ENCODE results near the gene ANXA9. TPM values are rescaled to one million over a fixed set of nuclear protein-coding genes. Genes with fewer than 3 reads are reported as not detected.

The ANXA9 gene
- total and polyA plus RNA-seq, 10 donors: 0.12 to 0.92 (median 0.29) TPM; not detected in 2

- DNase-seq: no peak
- Histone ChIP-seq H3K4me3 (peak overlapping the region in 2 of 8 donors; percentile 7 to 37), H3K27me3 (replicated peaks in 1 of 7) (no peaks in the 10 kb centered on the region), H3K9me3 (no peaks in the 10 kb centered on the region), H3K27ac (peak overlapping the region in 6 of 8 donors; percentile 22 to 60 (median 52)), H3K4me1 (peaks cover 0 to 39% (median 19%) of the 10 kb centered on the region in 6 donors), H3K36me3 (peaks cover 0 to 62% (median 28%) of the 10 kb centered on the region in 6 donors)
- TF ChIP-seq POLR2A (IDR thresholded peaks at IDR 0.05): no peak
- peak; percentile 75 to 95 (median 93) for TF ChIP-seq CTCF (IDR thresholded peaks at IDR 0.05 in 8 of 11, conservative IDR thresholded peaks at IDR 0.05 in 3 of 11)
- TF ChIP-seq POLR2AphosphoS5 (IDR thresholded peaks at IDR 0.05): no peak
- WGBS, 5 donors: 39 to 49% (median 42%) methylated on average over 9 of the region's 9 CpGs
- intact Hi-C loops (cut with DNase I; ENCODE audit: low total_unique reads): no loop called here
Measured at GRCh38 chr1:150995896-150996295, 13.8 kb downstream of the ANXA9 start.

- peaks cover 0 to 53% (median 27%) of the 10 kb centered on the region in 6 donors for H3K4me1 ChIP-seq
- no peak for TF ChIP-seq POLR2AphosphoS5 (IDR thresholded peaks at IDR 0.05)
- no peak for TF ChIP-seq POLR2A (IDR thresholded peaks at IDR 0.05)
- no peak for TF ChIP-seq CTCF (IDR thresholded peaks at IDR 0.05 in 8 of 11, conservative IDR thresholded peaks at IDR 0.05 in 3 of 11)
- 86 to 92% (median 90%) methylated on average over 17 to 20 of the region's 20 CpGs for WGBS, 5 donors
- peaks cover 0 to 76% (median 28%) of the 10 kb centered on the region in 6 donors for H3K36me3 ChIP-seq
- DNase-seq: no peak
- H3K27ac ChIP-seq: no peak overlapping the region
- no peak overlapping the region for H3K4me3 ChIP-seq
- intact Hi-C loops (cut with DNase I; ENCODE audit: low total_unique reads): no loop called here
- no peaks in the 10 kb centered on the region for H3K9me3 ChIP-seq
- H3K27me3 ChIP-seq (replicated peaks in 1 of 7): no peaks in the 10 kb centered on the region
Measured at GRCh38 chr1:150997126-150997872, 15.2 kb downstream of the ANXA9 start.

GRCh38 chr1:150997949-150998348, 15.9 kb downstream of the ANXA9 start:
- intact Hi-C loops (cut with DNase I; ENCODE audit: low total_unique reads): no loop called here
- no peaks in the 10 kb centered on the region for H3K27me3 ChIP-seq (replicated peaks in 1 of 7)
- no peak for DNase-seq
- H3K4me3 ChIP-seq: no peak overlapping the region
- WGBS, 5 donors: 59 to 90% (median 69%) methylated on average over 4 to 5 of the region's 5 CpGs
- H3K36me3 ChIP-seq: peaks cover 0 to 80% (median 28%) of the 10 kb centered on the region in 6 donors
- H3K27ac ChIP-seq: no peak overlapping the region
- TF ChIP-seq POLR2AphosphoS5 (IDR thresholded peaks at IDR 0.05): no peak
- TF ChIP-seq POLR2A (IDR thresholded peaks at IDR 0.05): no peak
- TF ChIP-seq CTCF (IDR thresholded peaks at IDR 0.05 in 8 of 11, conservative IDR thresholded peaks at IDR 0.05 in 3 of 11): no peak
- no peaks in the 10 kb centered on the region for H3K9me3 ChIP-seq
- H3K4me1 ChIP-seq: peaks cover 4 to 60% (median 34%) of the 10 kb centered on the region in 6 donors

- no peak for DNase-seq
- TF ChIP-seq POLR2AphosphoS5 (IDR thresholded peaks at IDR 0.05) (no peak), CTCF (IDR thresholded peaks at IDR 0.05 in 8 of 11, conservative IDR thresholded peaks at IDR 0.05 in 3 of 11) (no peak), POLR2A (IDR thresholded peaks at IDR 0.05) (no peak)
- peaks cover 0 to 80% (median 28%) of the 10 kb centered on the region in 6 donors for H3K36me3 ChIP-seq
- no peak overlapping the region for H3K4me3 ChIP-seq
- H3K27ac ChIP-seq: peak overlapping the region in 5 of 8 donors; percentile 28 to 95 (median 51)
- 29 to 58% (median 36%) methylated on average over 15 to 17 of the region's 17 CpGs for WGBS, 5 donors
- no peaks in the 10 kb centered on the region for H3K27me3 ChIP-seq (replicated peaks in 1 of 7)
- H3K4me1 ChIP-seq: peaks cover 14 to 72% (median 46%) of the 10 kb centered on the region in 6 donors
- intact Hi-C loops (cut with DNase I; ENCODE audit: low total_unique reads): no loop called here
- no peaks in the 10 kb centered on the region for H3K9me3 ChIP-seq
Measured at GRCh38 chr1:150999051-150999674, 17.1 kb downstream of the ANXA9 start.

Data from spleen (tissue), 11 donors.